SU-DHL-6 (cell line): ENCODE measurements around the gene ZNF469.

Experiments
- H2AFZ ChIP-seq: fragments of 200-600 bp; sonication (generic); 2 replicates; pipeline ENCODE4 v1.6.1; 2014; ENCODE audit warnings: low read depth, mild to moderate bottlenecking, moderate library complexity, mixed read lengths, antibody characterized with exemption, low read length; ENCODE audit not compliant: severe bottlenecking
- H3F3A ChIP-seq: fragments of 200-600 bp; shearing (Covaris generic); 2 replicates; pipeline ENCODE4 v1.6.0; 2016; ENCODE audit warnings: antibody characterized with exemption, mild to moderate bottlenecking; ENCODE audit not compliant: insufficient read depth
- H3K27ac ChIP-seq: fragments of 200-600 bp; sonication (generic); 2 replicates; pipeline ENCODE4 v1.5.1; 2016; ENCODE audit warnings: low read depth, mild to moderate bottlenecking, low read length, moderate library complexity, mixed read lengths
- H3K27me3 ChIP-seq: fragments of 200-600 bp; sonication (generic), shearing (Covaris generic); 2 replicates; pipeline ENCODE4 v1.6.0; 2014; ENCODE audit warnings: mild to moderate bottlenecking, low read length
- H3K36me3 ChIP-seq: fragments of 200-600 bp; sonication (generic); 2 replicates; pipeline ENCODE4 v1.6.1; 2014; ENCODE audit warnings: mild to moderate bottlenecking, low read length, mixed read lengths
- H3K4me2 ChIP-seq: fragments of 300-600, 200-600 bp; shearing (Covaris generic), sonication (generic); 2 replicates; pipeline ENCODE4 v1.6.0; 2014; ENCODE audit warnings: low read length, low read depth, mild to moderate bottlenecking; ENCODE audit not compliant: poor library complexity, severe bottlenecking
- H3K4me3 ChIP-seq: fragments of 200-600 bp; sonication (generic); 2 replicates; pipeline ENCODE4 v1.5.1; 2014; ENCODE audit warnings: antibody characterized with exemption, low read length, mild to moderate bottlenecking, mixed read lengths; ENCODE audit not compliant: insufficient read depth, poor library complexity, severe bottlenecking
- H3K79me2 ChIP-seq: fragments of 200-600 bp; sonication (generic); 2 replicates; pipeline ENCODE4 v1.6.1; 2014; ENCODE audit warnings: mild to moderate bottlenecking, low read length, moderate library complexity; ENCODE audit not compliant: insufficient read depth
- H3K9ac ChIP-seq: fragments of 200-600 bp; sonication (generic); 2 replicates; pipeline ENCODE4 v1.7.0; 2014; ENCODE audit warnings: mild to moderate bottlenecking, low read length
- H3K9me2 ChIP-seq: fragments of 200-600 bp; sonication (generic); replicated peaks from 2 replicates; pipeline ENCODE4 v1.6.1; 2014; ENCODE audit warnings: low read length; ENCODE audit not compliant: insufficient read depth
- H3K9me3 ChIP-seq: fragments of 200-600 bp; sonication (generic); 2 replicates; pipeline ENCODE4 v1.6.1; 2014; ENCODE audit warnings: low read length, mixed read lengths; ENCODE audit not compliant: insufficient read depth
- H4K20me1 ChIP-seq: fragments of 200-600 bp; sonication (generic); 2 replicates; pipeline ENCODE4 v1.6.1; 2014; ENCODE audit warnings: low read depth, mild to moderate bottlenecking, antibody characterized with exemption, low read length, moderate library complexity, mixed read lengths
- EZH2phosphoT487 ChIP-seq: fragments of 200-600 bp; sonication (generic), shearing (Covaris generic); conservative IDR thresholded peaks from 2 replicates; pipeline ENCODE4 v1.6.1; 2018; ENCODE audit warnings: mild to moderate bottlenecking, antibody characterized with exemption, low read length, moderate library complexity, mixed read lengths
- TF ChIP-seq, protein P1 (sequence below): fragments of 200-600 bp; sonication (generic); IDR thresholded peaks from one replicate; pipeline ENCODE4 v1.5.1; 2017; ENCODE audit warnings: antibody characterized with exemption, mild to moderate bottlenecking, low read length, moderate library complexity; ENCODE audit not compliant: insufficient read depth, poor library complexity, severe bottlenecking

Gene ZNF469

GRCh38 chr16:88389191-88389590 is 6.4 kb downstream of the ZNF469 start:
- TF ChIP-seq, protein P1, sequence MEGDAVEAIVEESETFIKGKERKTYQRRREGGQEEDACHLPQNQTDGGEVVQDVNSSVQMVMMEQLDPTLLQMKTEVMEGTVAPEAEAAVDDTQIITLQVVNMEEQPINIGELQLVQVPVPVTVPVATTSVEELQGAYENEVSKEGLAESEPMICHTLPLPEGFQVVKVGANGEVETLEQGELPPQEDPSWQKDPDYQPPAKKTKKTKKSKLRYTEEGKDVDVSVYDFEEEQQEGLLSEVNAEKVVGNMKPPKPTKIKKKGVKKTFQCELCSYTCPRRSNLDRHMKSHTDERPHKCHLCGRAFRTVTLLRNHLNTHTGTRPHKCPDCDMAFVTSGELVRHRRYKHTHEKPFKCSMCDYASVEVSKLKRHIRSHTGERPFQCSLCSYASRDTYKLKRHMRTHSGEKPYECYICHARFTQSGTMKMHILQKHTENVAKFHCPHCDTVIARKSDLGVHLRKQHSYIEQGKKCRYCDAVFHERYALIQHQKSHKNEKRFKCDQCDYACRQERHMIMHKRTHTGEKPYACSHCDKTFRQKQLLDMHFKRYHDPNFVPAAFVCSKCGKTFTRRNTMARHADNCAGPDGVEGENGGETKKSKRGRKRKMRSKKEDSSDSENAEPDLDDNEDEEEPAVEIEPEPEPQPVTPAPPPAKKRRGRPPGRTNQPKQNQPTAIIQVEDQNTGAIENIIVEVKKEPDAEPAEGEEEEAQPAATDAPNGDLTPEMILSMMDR, result no peak
- no peak for TF ChIP-seq EZH2phosphoT487

GRCh38 chr16:88389621-88390160 is 6.9 kb downstream of the ZNF469 start:
- H3K4me2 ChIP-seq, result no peak overlapping the region

More at GRCh38 chr16:88389191-88389590, 6.4 kb downstream of the ZNF469 start:
- Histone ChIP-seq H4K20me1 (no peaks in the 10 kb centered on the region), H3K79me2 (no peaks in the 10 kb centered on the region), H3K9ac (no peak overlapping the region), H2AFZ (no peak overlapping the region), H3K4me2 (no peak overlapping the region), H3K4me3 (no peak overlapping the region), H3F3A (no peaks in the 10 kb centered on the region), H3K9me2 (no peaks in the 10 kb centered on the region), H3K36me3 (no peaks in the 10 kb centered on the region), H3K27ac (no peak overlapping the region), H3K27me3 (no peaks in the 10 kb centered on the region), H3K9me3 (no peaks in the 10 kb centered on the region)

GRCh38 chr16:88390265-88390664 is 7.5 kb downstream of the ZNF469 start:
- Histone ChIP-seq H4K20me1 (no peaks in the 10 kb centered on the region), H3K27ac (no peak overlapping the region), H3K79me2 (no peaks in the 10 kb centered on the region), H3K9ac (no peak overlapping the region), H3F3A (no peaks in the 10 kb centered on the region), H3K36me3 (no peaks in the 10 kb centered on the region), H3K4me3 (no peak overlapping the region), H2AFZ (no peak overlapping the region), H3K4me2 (no peak overlapping the region), H3K9me2 (no peaks in the 10 kb centered on the region), H3K27me3 (no peaks in the 10 kb centered on the region), H3K9me3 (no peaks in the 10 kb centered on the region)
- TF ChIP-seq, protein P1, result no peak
- TF ChIP-seq EZH2phosphoT487, result no peak

More at GRCh38 chr16:88389621-88390160, 6.9 kb downstream of the ZNF469 start:
- no peak overlapping the region for H3K27ac ChIP-seq
- H3K27me3 ChIP-seq, result no peaks in the 10 kb centered on the region
- no peaks in the 10 kb centered on the region for H3K36me3 ChIP-seq
- TF ChIP-seq, protein P1, result no peak
- TF ChIP-seq EZH2phosphoT487, result no peak
- H3K9me3 ChIP-seq, result no peaks in the 10 kb centered on the region
- no peak overlapping the region for H3K4me3 ChIP-seq
- H4K20me1 ChIP-seq, result no peaks in the 10 kb centered on the region
- H3F3A ChIP-seq, result no peaks in the 10 kb centered on the region
- H3K9ac ChIP-seq, result no peak overlapping the region
- H3K9me2 ChIP-seq, result no peaks in the 10 kb centered on the region
- no peak overlapping the region for H2AFZ ChIP-seq
- H3K79me2 ChIP-seq, result no peaks in the 10 kb centered on the region
